ENCODE data around the gene MS4A18.

The MS4A18 gene

DNA sequence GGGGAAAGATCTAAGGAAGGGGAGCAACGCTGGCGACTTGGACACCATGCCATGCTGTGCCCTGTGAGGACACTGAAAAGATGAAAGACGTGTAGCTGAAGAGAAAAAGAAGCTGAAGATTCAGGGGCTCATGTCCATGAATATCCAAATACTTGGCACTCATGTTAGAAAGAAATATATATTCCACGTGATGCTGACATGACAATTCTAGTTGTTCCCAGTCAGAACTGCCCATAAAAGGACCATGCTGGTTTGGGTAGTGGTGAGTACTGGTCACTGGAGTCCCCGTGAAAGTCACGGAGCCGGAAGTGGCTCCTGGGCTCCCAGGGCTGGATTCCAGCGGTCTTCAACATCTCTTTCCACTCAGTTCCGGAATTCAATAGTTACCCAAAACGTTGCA lies 42.0 kb downstream of the MS4A18 start:
- no peak for DNase-seq (ENCODE audit: low read depth, low spot score)

DNA sequence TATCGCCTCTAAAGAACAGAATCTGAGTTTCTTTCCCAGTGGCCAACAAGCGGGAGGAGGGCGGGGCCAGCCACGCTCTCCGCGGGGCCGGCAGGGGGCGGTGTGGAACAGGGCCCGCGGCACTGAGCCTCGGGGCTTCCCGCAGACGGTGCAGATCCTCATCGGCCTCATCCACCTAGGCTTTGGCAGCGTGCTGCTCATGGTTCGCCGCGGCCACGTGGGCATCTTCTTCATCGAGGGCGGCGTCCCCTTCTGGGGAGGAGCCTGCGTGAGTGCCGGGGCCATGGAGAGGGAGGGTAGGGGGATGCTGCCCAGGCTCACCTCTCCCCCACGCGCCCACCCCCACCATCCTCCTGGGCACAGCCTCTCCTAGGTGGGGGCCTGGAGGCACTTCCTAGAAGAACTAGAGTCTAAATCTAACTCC lies 42.9 kb downstream of the MS4A18 start:
- no peak for DNase-seq (ENCODE audit: low read depth, low spot score)

DNA sequence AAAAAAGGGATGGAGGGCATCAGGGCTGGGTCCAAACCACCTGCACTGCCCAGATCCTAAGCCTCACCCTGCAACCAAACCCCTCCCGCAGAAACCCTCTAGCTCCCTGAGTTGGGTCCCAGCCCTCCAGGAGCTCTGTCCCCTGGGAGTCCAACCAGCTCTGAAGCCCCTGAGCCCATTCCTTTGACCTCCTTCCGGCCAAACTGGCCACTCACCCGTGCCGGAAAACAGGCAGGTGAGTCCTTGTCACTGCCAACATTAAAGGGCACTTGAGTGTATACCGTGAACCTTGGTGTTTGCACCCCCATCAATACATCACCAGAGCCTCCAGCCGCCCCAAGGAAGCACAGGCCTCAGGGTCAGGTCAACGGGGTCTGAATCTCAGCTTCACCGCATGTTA lies 43.7 kb downstream of the MS4A18 start:
- no peak for DNase-seq (ENCODE audit: low read depth, low spot score)

DNA sequence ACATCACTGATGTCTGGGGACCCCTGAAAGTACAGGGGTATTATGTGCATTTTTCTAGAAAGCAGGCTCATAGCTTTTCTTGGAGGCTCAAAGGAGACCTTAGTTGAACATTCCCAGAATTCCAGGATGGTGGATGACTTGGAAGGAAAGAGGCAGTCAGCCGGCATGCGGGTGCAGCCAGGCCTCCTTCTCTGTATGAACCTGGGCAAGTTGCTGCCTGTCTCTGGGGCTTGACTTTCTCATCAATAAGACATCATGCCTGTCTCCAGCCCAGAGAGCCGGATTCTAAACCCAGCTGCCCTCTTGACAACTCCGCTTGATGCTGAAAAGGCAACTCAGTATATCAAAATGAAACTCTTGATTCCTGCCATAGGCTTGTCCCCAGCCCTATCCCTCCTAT lies 44.8 kb downstream of the MS4A18 start:
- no peak for DNase-seq (ENCODE audit: low read depth, low spot score)

DNA sequence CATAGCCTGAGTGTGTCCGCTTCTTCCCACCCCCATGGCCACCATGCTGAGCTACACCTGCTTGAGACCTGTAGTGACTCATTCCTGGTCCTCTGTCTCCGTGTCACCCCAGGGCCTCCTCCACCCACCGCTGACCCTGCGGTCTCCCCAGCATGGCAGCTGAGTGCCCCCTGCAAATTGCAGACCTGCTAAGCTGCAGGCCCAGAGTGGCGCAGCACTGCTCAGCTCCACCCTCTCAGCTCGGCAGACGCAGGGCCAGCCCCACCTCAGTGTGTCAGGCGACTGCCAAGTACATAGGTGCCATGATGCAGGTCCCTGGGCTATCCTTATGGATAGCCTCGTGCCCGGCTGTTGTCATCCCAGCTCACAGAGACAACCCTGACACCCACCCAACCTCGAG lies 45.3 kb downstream of the MS4A18 start:
- no peak for DNase-seq (ENCODE audit: low read depth, low spot score)

DNA sequence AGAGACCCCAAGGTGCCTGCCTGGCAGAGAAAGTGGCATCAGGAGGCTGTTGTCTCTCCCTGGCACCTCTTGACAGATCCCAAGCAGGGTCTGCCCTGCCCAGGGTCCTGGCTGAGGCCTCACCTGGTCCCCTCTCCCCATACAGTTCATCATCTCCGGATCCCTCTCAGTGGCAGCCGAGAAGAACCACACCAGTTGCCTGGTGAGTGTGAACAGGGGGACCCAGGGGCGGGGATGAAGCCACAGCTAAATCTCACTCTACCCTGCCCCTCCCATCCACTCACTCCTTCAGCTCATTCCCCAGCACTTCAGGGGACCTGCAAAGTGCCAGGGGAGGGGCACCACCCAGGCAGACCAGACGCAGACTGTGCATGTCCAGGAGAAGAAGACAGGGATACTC lies 46.6 kb downstream of the MS4A18 start:
- DNase-seq (ENCODE audit: low read depth, low spot score), result no peak

DNA sequence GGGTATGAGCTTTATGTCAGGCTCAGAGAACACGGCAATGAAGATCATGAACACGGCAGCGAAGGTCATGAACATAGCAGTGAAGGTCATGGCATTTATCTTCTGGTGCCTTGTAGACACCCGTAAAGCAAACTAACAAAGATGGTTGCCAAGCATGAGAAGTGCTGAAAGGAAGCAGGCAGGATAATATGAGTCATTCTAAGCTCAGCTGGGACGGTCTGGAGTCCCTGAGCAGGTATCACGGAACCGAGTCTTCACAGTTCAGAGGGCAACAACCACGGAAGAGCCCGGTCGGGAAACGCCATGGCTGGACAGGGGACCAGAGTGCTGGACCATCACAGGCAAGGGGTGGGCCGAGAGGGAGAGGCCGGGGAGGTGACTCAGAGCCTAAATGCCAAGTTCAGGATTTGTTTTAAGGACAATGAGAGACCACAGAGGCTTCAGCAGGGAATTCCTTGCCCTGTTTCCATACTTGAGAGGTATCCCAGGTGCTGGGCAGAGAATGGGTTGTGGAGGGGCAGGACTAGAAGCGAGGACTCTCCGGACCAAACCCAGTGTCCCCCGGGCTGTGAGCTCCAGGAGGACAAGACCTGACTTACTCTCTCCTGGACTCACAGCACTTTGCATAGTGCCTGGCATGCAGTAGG lies 47.5 kb downstream of the MS4A18 start:
- DNase-seq (ENCODE audit: low read depth, low spot score), result no peak

DNA sequence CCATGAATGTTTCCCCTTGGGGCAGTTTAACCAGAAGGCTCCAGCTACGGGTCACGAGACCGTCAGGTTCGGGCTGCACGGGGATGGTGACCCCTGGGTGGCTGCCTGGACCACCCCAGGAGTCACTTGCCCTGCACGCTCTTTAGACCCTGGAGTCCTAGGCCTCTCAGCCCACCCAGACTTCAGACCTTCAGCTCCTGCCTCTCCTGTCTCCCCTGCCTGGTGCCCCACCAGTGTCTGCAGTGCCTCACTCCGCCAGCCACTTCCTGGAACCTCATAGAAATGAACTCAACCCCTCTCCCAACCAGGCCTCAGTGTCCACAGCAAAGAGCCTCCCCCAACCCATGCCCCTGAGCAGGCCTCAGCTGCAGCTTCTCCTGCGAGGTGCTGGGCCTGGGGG lies 48.1 kb downstream of the MS4A18 start:
- no peak for DNase-seq (ENCODE audit: low read depth, low spot score)

DNA sequence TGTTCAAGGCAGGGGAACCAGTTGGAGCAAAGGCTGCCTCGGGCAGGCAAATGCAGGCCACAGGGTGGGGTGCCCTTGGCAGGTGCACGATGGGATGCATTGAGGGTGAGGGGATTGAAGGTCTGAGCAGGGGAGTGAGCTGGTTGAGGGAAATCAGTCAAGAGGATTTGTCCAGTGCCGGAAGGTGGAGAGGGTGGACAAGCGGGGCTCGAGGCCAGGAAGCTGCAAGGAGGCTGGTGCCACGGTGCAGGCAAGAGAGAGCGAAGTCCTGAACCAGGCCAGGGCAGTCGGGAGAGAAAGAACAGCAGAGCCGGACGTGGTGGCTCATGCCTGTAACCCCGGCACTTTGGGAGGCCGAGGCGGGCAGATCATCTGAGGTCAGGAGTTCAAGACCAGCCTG lies 50.2 kb downstream of the MS4A18 start:
- DNase-seq (ENCODE audit: low read depth, low spot score), result no peak

DNA sequence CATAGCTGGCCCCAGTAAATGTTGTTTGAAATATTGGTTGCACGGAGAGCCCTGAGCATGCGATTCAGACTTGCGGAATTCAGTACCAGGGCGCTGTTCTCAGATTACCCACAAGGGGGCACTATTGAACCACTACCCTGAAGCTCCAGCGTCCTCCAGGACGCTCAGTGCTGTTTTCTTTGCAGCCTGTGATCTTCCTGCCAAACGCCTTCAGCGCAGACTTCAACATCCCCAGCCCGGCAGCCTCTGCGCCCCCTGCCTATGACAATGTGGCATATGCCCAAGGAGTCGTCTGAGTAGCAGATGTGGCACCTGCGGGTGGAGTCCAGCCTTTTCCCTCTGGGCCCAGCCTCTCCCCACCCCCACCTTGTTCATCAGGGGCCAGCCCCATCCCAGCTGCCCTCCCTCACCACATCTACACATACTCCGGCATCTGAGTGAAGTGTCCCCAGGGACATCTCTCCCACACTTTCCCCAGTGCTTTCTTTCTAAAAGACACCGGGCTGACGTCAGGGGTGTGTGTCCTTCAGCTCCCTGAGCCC lies 51.0 kb downstream of the MS4A18 start:
- peak; percentile 85 for DNase-seq (ENCODE audit: low read depth, low spot score)

DNA sequence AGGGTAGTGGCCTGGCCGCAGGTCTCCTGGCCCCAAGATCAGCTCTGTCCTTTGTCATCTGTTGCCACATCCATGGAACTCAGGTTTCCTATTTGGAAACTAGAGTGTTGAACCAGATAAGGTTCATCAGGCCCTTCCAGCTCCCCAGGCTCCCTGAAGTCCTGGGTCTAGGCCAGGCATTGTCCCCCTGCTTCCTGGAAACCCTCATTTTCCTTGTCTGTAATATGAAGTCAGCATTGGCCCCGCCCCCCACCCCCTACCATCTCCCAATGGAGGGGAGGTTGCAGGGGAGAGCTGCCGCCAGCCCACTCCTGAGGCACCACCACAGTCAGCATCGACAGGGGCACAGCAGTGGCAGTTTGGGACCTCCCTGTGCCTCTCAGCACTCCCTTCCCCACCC lies 51.6 kb downstream of the MS4A18 start:
- DNase-seq (ENCODE audit: low read depth, low spot score), result no peak

DNA sequence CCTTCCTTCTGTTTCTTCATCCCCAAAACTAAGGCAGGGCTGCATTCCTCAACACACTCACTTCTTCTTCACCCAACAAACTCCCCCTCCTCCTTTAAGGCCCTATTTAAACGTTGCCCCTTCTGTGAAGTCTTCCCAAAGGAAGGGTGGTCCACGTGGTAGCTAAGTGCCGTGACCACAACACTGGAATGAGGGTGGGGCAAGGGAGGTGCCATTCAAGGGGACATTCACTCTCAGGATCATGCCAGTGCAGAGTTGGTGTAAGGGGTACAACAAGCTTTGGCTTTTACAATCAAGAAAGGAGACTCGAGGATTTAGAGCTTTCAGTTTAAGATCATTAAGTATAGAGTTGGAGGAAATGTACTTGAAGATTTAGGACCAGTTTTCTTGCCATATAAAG lies 52.6 kb downstream of the MS4A18 start:
- no peak for DNase-seq (ENCODE audit: low read depth, low spot score)

DNA sequence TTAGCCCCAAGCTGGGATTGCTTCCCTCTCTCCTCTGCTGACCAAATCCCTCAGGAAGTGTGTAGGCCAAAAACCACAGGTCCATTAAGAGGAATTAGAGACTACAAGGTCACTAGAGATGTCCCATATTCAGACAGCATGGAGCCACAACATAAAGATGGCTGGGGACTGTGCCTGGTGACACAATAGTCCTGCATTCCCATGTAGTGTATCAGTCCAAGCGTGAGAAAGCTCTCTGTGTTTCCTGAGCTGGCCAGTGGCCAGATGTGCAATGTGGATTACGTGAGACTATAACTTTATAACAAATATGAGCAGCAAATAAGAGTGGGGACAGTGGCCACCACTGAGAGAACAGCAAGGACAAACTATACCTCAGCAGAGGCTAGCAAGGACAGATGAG lies 53.1 kb downstream of the MS4A18 start:
- no peak for DNase-seq (ENCODE audit: low read depth, low spot score)

DNA sequence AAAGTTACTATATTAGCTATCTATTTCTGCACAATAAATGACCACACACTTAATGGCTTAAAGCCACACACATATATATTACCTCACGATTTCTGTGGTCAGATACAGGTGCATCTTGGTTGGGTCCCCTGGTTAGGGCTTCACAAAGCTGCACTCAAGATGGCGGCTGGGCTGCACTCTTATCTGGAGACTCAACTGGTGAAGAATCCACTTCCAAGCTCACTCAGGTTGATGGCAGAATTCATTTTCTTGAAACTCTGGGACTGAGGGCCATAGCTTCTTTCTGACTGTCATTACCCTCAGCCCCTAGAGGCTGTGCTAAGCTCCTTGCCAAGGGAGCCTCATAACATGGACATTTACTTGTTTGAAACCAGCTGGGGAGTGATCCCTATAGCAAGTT lies 55.5 kb downstream of the MS4A18 start:
- no peak for DNase-seq (ENCODE audit: low read depth, low spot score)

DNA sequence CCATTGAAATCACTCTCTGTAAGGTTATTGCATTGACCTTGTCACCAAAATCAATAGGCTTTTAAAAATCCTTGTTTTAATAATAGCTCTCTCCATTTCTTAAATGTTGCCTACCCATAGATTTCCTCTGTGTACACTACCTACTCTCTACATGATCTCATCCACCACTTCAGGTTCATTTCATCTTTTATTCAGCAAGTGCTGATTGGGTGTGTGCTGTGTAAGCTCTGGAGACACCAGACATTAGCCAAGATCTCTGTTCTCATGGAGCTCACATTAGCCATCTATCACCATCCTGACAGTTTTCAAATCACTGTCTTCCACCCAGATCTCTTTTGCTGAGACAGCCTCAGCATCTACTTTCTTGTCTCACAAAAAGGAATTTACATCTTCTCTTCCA lies 56.3 kb downstream of the MS4A18 start:
- no peak for DNase-seq (ENCODE audit: low read depth, low spot score)

DNA sequence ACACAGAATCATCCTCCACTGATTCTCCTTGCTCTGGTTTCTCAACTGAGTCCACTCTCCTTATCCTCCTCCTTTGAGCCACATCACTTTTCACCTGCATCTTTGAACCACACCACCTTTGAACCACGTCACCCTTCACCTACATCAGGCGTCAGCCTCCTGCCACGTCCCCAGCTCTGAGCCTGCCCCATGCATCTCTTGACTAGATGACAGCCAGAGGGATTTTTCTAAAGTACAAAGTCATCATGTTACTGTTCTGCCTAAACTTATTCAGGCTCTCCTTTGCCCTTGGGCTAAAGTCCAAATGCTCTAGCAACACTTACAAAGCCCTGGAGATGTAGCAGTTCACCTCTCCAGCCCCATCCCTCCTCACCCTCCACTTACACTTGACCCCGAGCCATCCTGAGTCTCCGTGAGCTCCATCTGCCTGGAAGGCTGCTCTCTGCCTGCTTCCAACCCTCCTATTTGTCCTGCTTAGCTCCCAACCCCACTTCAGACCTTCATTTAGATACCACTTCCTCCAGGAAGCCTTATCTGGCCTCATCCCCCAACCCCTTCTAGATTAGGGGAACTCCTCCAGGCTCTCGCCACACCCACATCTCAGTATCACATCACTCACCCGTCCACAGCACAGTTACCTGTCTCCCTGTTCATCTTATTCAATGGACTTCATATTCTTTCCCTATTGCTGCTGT lies 56.9 kb downstream of the MS4A18 start:
- DNase-seq (ENCODE audit: low read depth, low spot score), result no peak

DNA sequence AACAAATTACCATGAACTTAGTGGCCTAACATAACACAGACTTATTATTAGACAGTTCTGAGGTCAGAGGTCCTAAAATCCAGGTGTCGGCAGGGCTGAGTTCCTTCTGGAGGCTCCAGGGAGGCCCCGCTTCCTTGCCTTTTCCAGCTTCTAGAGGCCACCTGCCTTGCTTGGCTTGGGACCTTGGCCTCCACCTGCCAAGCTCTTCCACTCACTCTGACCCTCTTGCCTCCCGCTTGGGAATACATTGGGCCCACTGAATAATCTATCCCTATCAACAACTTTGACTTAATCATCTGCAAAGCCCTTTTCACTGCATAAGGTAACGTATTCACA lies 57.4 kb downstream of the MS4A18 start:
- no peak for DNase-seq (ENCODE audit: low read depth, low spot score)

DNA sequence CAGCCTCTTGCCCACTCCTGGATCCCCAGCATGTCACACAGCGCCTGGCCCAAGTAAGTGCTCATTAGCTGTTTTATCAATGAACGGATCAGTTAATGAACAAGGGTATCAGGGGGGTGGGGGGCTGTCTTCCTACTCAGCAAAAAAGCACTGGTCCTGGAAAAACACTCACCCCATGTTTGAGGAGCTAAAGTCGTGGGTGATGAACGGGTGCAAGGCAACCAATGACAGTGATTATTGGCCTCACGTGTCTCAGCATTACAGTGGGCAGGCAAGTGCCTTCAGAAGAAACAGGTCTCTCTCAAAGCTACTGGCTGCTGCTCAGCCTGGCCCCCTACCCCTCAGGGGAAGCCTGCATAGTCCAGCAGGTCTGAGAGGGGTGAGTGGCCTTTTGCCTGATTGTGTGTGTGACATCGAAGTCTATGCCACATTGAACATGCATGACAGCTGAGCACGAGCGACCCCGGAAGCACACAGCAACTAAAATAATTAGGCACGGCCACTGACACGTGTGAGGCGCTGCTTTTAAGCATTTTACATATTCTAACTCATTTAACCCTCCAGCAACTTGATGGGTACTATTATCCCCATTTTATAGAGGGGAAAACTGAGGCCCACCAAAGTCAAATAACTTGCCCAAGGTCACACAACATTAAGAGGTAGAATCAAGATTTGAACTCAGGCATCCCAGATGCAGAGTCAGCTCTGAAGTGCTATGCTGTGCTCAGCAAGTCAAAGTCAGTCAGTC lies 58.0 kb downstream of the MS4A18 start:
- DNase-seq (ENCODE audit: low read depth, low spot score), result no peak

DNA sequence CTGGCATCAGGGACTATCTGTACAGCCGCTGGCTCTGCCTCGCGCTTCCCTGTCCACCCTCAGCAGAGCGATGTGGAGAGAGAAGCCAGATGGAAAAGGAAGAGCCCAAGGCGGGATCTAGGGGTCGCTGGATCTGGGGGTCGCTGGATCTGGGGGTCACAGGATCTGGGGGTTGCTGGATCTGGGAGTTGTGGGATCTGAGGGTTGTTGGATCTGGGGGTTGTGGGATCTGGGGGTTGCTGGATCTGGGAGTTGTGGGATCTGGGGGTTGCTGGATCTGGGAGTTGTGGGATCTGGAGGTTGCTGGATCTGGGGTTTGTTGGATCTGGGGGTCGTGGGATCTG lies 58.6 kb downstream of the MS4A18 start:
- DNase-seq (ENCODE audit: low read depth, low spot score), result no peak

DNA sequence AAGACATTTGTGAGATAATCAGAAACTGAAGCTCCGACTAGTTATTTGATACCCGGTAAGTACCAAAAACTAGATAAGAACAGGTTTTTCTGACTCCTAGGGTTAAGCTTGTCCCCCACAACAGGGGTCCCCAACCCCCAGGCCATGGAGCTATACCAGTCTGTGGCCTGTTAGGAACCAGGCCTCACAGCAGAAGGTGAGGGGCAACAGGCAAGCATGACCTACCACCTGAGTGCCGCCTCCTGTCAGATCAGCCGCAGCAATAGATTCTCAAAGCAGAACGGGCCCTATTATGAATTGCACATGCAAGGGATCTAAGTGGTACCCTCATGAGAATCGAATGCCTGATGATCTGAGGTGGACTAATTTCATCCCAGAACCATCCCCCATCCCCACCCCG lies 59.4 kb downstream of the MS4A18 start:
- DNase-seq (ENCODE audit: low read depth, low spot score), result no peak

DNA sequence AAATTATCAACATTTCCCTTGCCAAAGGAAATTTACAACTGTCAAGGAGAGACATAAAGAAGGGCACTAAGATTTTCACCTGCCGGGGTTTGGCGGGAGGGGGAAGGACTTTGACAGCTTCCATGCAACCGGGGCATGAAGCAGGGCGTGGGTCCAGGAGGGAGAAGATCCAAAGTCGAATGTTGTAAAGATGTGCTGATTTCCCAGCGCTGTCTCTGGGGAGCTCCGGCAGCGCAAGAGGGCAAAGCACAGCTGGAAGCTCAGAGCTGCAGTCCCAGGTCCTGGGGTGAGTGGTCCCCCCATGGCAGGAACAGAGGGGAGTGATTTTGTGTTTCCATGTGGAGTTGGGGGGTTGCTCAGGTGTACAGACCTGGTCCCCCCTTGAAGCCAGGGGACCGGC lies 60.6 kb downstream of the MS4A18 start, which contains the start of gene MS4A10:
Gene MS4A10 (plus strand): TSS at position 198 of the 400 bp plus-strand sequence. CDS start 5,003 bp downstream, outside the sequence.
- DNase-seq (ENCODE audit: low read depth, low spot score), result no peak

DNA sequence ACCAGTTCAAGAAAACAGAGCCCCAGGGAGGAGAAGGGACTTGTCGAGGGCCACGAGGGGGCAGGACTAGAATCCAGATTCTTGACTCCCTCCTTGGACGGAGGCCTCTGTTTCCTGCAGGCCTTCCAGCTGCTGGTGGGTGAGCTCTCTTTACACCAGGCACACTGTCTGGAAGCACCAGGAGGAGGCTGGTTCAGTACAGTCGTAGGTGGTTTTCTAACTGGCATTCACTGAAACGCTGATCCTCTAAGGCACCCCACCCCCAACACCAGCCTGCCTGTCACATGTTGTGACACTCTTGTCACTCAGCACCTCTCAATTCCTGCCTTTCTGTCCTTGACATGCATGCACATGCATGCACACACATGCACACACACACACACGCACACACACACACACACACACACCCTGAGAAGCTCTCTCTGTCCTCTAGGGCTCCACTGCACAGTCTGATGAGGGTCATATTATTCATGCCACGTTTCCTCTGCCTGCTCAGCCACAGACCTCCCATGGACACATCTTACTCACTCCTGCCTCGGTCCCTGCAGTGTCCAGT lies 61.4 kb downstream of the MS4A18 start:
- no peak for DNase-seq (ENCODE audit: low read depth, low spot score)
